ENCODE results near the gene FGF11.

The FGF11 gene

DNA sequence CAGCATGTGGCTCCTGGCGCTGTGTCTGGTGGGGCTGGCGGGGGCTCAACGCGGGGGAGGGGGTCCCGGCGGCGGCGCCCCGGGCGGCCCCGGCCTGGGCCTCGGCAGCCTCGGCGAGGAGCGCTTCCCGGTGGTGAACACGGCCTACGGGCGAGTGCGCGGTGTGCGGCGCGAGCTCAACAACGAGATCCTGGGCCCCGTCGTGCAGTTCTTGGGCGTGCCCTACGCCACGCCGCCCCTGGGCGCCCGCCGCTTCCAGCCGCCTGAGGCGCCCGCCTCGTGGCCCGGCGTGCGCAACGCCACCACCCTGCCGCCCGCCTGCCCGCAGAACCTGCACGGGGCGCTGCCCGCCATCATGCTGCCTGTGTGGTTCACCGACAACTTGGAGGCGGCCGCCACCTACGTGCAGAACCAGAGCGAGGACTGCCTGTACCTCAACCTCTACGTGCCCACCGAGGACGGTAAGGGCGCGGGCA lies 31.0 kb upstream of the FGF11 start:
- no peak for DNase-seq (ENCODE audit: low read depth in 2 of 2)

DNA sequence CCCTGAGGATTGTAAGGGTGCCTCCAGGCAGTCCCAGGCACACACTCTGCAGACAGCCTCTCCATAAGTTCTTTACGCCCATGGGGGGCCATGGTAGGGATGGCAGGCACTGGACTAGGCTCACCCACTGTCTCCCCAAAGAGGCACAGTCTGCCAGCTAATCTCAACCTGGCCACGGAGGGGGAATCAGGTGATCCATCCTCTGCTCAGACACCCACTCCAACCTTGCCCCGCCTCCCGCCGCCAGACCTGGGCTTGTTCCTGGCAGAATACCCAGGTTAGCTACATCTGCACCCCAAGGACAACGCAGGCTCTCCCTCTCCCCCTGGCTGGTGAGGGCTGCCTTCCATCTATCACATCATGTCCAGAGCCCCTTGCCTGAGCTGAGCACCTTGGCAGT lies 30.4 kb upstream of the FGF11 start:
- no peak for DNase-seq (ENCODE audit: low read depth in 2 of 2)

DNA sequence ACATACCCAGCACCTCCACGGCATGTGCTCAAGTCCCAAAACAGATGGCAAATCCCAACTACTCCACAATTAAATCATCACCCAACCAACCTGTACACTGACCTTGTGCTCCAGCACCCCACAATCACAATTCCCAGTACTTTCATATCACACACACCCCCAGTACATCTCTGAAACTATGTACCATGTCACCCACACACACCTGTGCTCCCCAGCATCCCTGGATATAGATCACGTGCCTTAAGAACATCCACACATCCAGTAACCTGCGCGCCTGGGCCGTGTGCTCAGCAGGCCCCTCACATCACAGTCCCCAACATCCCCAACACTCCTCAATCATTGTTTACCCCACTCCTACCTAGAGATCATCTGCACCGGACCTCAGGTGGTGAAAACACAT lies 29.6 kb upstream of the FGF11 start:
- DNase-seq (ENCODE audit: low read depth in 2 of 2): no peak

DNA sequence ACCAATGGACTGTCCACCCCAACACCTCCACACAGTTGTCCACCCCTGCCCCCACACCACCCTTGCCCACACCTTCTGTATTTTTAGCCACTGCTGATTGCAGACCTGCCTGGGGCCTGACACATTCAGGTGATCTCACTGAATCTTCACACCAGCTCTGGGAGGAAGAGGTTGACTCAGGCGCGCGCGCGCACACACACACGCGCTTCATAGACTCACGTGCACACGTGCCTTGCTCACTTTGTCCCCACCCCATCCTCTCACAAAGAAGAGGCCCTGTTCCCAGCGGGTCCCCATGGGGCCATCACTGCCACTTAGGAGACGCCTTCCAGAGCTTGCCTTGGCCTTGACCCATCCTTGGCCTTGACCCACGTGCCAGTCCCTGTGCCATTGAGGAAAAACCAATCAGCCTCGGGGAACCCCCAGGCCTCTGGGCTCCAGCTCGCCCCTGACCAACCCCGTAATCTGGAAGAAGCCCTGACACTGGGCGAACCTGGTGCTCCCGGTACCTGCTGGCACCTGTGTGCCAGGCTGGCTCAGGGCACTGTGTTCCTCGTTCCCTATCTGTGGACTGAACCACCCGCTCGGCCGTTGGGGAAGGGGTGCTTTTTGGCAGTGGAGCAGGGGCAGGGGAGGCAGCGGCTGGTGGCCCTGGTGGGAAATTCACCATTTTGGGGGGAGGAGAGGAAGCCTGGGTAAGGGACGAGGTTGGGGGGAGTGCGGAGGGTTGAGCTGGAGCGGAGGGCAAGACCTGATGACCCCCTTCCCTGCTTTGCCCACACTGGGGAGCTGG lies 28.5 kb upstream of the FGF11 start:
- no peak for DNase-seq (ENCODE audit: low read depth in 2 of 2)

DNA sequence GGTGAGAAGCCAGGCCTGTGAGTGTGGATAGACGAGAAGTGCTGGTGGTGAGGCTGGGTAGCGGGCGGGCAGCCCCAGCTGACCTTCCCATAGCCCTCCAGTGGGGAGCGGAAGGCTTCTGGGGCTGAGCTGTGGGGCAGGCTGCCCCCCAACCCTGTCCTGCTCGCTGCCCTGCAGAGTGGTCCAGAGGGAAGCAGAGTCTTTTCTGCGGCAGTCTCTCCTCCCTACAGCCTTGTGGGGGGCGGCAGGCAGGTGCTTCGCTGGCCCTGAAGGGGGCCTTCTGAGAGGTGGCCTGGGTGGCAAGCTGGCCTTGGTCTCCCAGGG lies 27.9 kb upstream of the FGF11 start:
- DNase-seq (ENCODE audit: low read depth in 2 of 2): no peak

DNA sequence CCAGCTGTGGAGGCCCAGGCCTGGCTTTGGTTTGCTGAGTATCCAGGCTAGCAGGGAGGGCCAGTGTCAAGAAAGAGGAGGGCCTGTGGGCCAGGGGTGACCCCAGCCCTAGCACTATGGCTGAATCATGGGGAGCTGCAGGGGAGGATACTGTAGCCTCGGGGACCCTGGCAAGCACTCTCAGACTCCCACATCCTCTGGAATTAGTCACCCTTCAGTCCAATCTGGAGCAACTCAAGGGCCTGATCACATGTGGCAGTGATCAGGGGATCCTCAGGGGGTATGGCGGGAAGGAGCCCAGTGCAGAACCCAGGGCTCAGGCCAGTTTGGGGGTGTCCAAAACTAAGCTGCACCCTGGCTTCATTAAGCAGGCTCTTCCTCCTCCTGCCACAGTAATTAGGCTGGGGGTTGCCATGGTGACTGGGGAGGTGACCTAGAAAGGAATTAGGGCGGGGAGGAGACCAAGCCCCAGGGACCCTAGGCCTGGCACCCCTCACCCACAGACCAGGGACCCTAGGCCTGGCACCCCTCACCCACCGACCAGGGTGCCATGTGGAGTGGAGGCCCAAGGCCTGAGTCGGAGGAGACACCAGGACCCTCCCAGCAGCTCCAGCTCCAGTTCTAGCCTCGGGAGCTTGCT lies 25.8 kb upstream of the FGF11 start:
- DNase-seq (ENCODE audit: low read depth in 2 of 2): no peak

DNA sequence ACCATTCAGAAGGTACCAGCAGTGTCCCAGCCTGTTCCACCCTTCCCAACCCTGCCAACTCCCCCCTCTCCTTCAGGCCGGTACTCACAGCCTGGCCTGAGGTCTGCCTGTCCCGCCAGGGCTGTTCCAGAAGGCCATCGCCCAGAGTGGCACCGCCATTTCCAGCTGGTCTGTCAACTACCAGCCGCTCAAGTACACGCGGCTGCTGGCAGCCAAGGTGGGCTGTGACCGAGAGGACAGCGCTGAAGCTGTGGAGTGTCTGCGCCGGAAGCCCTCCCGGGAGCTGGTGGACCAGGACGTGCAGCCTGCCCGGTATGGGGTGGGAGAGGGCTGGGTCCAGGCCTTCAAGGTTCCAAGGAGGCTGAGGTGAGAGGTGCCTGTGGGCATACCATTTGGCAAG lies 24.5 kb upstream of the FGF11 start:
- DNase-seq (ENCODE audit: low read depth in 2 of 2): no peak

DNA sequence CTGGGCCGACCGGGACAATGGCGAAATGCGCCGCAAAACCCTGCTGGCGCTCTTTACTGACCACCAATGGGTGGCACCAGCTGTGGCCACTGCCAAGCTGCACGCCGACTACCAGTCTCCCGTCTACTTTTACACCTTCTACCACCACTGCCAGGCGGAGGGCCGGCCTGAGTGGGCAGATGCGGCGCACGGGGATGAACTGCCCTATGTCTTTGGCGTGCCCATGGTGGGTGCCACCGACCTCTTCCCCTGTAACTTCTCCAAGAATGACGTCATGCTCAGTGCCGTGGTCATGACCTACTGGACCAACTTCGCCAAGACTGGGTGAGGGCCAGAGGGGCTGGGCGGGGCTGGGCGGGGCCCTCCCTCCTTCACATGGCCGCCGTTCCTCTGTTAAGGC lies 23.5 kb upstream of the FGF11 start:
- DNase-seq (ENCODE audit: low read depth in 2 of 2): no peak

DNA sequence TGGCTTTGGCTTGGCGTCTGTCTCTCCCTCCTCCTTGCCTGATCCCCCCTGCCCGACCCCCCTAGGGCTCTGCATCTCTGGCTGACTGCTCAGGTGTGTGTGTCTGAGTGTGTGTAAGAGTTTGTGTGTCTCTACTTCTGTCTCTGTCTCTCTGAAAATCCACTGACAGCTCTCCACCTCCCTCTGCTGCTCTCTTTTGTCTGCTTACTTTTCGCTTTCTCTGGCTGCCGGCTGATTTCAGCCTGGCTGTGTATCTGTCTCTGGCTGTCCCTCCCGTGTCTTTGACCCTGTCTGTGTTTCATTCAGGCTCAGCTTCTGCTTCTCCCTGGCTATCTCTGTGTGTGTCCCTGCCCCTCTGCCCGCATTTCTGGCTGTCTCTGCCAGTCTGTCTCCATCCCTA lies 23.0 kb upstream of the FGF11 start:
- DNase-seq (ENCODE audit: low read depth in 2 of 2): no peak

DNA sequence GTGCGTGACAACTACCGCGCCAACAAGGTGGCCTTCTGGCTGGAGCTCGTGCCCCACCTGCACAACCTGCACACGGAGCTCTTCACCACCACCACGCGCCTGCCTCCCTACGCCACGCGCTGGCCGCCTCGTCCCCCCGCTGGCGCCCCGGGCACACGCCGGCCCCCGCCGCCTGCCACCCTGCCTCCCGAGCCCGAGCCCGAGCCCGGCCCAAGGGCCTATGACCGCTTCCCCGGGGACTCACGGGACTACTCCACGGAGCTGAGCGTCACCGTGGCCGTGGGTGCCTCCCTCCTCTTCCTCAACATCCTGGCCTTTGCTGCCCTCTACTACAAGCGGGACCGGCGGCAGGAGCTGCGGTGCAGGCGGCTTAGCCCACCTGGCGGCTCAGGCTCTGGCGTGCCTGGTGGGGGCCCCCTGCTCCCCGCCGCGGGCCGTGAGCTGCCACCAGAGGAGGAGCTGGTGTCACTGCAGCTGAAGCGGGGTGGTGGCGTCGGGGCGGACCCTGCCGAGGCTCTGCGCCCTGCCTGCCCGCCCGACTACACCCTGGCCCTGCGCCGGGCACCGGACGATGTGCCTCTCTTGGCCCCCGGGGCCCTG lies 22.2 kb upstream of the FGF11 start:
- no peak for DNase-seq (ENCODE audit: low read depth in 2 of 2)

DNA sequence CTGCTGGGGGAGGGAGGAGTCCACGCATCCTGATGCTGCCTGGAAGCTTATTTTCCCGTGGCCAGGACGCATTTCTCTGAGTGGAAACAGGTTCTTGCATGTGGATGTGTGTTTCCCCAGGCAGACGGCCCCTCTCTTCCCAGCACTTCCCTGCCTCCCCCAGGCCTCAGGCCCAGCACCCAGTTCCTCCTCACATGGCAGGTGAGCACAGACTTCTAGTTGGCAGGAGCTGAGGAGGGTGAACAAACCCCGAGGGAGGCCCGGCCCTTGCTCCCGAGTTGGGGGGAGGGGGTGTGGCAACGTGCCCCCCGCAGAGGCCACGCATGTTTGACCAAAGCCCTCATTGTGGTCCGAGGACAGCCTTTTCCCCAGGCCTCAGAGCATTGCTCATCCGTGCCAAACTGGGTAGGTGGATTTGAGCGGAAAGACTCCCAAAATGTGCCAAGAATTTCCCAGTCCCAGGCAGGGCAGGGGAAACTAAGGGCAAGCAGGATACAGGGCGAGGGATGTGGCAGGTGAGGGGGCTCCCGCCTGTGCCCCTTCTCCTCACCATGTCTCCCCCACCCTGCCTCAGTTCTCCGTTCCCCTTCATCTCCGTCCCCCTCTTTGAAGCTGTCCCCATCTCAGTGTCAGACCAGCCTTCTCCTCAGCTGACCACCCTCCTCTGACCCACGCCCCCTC lies 20.7 kb upstream of the FGF11 start:
- no peak for DNase-seq (ENCODE audit: low read depth in 2 of 2)

DNA sequence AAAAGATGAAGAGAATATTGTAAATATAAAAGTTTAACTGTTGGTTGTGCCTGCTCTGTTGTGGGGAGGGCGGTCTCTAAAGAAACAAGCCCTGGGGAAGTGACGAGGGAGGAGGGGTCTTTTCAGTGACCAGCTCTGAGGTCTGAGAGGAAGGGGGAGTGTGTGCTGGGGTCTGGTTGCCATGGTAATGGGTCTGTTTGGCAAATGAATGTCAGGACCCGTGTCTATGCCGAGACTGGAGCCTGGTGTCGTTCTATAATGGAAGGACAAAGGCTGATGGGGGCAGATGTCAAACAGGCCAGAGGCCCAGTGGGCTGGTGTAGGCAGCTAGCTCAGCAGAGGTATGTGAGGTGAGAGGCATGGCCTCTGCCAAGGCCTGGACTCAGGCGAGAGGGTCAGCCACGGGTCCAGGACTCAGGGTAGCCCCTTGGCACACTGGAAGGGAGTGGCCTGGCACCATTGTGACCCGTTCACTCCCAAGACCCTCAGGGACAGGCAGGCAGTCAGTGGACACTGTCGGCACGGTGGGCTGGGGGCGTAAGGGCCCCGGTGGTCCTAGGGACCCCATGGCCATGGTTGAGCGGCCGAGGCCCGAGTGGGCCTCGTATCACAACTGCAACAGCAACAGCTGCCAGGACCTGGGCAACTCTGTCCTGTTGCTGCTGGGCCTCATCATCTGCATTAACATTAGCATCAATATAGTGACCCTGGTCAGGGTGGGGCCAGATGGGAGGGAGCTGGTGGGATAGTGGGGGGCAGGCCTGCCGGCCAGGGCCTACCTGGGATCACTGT lies 19.3 kb upstream of the FGF11 start, which contains the start of gene SPEM1:
TSS of gene SPEM1 (plus strand) at position 506 of the 792 bp plus-strand sequence. CDS start at position 567, 61 bp downstream.
- no peak for DNase-seq (ENCODE audit: low read depth in 2 of 2)

DNA sequence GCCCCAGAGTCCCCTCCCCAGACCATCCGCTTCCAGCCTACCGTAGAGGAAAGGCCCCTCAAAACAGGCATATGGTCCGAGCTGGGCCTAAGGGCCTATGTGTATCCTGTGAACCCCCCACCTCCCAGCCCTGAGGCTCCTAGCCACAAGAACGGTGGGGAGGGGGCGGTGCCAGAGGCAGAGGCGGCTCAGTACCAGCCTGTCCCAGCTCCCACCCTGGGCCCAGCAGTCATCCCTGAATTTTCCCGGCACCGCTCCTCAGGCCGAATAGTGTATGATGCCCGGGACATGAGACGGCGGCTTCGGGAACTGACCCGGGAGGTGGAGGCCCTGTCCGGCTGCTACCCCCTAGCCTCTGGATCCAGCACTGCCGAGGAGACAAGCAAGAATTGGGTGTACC lies 18.1 kb upstream of the FGF11 start:
- no peak for DNase-seq (ENCODE audit: low read depth in 2 of 2)

DNA sequence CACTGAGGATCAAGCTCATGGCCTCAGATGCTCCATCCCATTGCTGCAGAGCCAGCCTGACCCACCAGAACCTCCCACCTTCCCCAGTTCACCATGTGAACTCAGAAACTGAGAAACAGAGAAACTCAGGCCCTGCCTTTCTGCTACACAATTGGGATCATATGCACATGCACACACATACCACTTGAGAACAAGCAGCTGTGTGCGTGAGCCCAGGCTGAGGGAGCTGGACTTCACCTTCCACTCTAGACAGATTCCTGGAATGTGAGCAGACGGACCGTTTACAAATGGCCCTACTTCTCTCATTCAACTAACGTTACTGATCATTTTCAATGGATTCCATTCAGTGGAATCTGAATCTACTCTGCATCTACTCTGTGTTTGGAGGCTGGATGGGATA lies 15.6 kb upstream of the FGF11 start:
- no peak for DNase-seq (ENCODE audit: low read depth in 2 of 2)

DNA sequence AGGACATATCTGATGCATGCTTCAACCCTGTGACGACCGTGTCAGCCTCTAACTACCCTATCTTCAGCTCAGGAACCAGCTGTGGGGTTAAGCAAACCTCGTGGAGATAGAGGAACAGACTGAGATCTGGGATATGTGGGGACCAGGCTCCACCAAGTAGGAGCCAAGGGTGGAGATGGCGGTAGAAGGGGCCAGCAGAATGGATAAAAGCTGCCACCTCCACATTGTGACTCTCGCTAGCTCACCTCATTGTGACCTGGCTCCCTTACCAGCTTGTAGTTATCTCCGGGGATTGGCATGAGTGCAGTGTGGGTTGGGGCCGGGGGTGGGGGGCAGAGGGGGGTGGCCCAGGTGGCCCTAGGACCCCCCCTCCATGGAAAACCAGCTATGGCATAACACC lies 14.0 kb upstream of the FGF11 start, which contains the start of gene SPEM2:
TSS of gene SPEM2 (plus strand) at position 301 of the 400 bp plus-strand sequence. CDS start at position 374, 73 bp downstream.
- DNase-seq (ENCODE audit: low read depth in 2 of 2): no peak

DNA sequence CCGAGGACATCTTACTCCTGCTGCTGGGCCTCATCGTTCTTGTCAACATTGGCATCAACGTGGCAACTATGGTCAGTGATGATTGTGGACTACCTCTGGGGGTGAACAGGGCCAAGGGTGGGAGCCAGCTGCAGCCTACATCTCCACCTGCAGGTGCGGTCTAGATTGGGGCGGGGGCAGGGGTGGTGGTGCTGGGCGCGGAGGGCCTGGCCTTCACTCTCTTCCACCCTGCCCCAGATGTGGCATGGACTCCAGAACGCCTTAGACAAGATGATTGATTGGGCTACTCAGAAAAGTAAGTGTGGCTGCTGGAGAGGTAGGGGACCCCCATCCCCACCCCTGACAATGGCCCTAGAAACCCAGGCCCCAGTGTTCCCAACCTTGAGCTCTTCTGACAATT lies 13.6 kb upstream of the FGF11 start:
- DNase-seq (ENCODE audit: low read depth in 2 of 2): no peak

DNA sequence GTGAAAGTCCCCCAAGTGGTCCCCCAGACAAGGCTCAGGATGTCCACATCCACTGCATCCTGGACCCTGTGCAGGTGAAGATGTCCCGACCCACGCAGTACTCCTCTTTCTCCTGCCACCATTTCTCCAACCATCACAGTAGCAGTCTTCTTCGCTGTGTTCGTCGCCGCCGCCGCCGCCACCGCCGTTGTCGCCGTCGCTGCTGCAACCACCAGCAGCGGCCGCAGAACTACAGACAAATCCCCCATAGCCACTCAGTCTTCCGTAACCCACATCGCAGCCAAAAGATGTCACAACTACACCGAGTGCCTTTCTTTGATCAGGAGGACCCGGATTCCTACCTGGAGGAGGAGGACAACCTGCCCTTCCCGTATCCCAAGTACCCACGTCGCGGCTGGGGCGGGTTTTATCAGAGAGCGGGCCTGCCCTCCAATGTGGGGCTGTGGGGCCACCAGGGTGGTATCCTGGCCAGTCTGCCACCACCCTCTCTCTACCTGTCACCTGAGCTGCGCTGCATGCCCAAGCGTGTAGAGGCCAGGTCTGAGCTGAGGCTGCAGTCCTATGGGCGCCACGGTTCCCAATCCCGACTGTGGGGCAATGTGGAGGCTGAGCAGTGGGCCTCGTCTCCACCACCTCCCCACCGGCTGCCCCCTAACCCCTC lies 13.0 kb upstream of the FGF11 start:
- DNase-seq (ENCODE audit: low read depth in 2 of 2): no peak

DNA sequence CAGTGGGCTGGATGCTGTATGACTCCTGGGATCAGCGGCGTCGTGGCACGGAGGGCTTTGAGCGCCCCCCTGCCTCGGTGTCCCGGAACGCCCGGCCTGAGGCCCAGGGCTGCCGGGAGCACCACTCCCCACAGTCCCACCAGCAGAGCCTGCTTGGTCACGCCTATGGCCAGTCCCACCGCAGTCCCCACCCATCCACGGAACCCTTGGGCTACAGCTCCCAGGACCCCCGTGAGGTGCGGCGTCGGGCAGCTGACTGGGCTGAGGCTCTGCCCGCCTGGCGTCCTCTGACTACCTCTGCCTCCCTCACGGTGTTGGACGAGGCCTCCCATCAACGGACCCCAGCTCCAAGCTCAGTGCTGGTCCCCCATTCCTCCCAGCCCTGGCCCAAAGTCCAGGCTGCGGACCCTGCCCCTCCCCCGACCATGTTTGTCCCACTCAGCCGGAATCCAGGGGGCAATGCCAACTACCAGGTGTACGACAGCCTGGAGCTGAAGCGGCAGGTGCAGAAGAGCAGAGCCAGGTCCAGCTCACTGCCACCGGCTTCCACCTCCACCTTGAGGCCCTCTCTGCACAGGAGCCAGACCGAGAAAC lies 12.3 kb upstream of the FGF11 start:
- no peak for DNase-seq (ENCODE audit: low read depth in 2 of 2)

DNA sequence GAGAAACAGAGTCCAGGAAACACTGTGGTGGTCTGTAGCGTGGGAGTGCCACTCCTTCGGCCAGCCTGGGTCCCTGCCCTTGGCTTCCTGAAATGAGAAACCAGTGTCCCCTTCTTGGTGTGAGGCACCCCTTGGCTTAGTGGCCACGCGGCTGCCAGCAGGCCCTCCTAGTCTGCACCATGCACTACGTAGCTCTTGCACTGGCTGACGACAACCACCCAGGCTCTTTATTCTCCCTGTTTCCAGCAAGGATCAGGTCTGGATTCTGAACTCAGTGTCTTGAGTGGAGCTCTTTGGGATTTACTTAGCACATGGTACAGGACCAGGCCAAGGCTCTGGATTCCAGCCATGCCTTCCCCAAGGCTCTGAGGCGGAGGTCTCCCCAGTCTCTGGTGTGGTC lies 11.8 kb upstream of the FGF11 start:
- DNase-seq (ENCODE audit: low read depth in 2 of 2): no peak

DNA sequence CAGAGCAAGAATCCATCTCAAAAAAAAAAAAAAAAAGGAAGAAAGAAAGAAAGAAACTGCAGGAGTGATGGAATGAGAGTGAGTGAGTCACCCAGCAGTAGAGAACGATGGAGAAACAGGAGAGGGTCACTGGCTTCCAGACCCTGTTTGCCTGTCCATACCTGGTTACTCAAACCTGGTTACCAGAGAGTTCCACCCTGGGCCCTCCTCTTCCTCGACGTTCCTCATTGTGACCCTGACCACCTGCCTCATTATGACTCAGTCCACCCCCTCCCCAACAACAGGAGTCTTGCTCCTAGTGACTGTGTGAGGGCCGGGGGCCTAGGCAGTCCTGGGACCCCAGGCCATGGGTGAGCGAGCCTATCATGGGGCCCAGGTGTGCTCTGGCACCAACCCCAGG lies 10.8 kb upstream of the FGF11 start, which contains the start of gene SPEM3:
TSS of gene SPEM3 (plus strand) at position 301 of the 400 bp plus-strand sequence. CDS start at position 347, 46 bp downstream.
- DNase-seq (ENCODE audit: low read depth in 2 of 2): no peak

DNA sequence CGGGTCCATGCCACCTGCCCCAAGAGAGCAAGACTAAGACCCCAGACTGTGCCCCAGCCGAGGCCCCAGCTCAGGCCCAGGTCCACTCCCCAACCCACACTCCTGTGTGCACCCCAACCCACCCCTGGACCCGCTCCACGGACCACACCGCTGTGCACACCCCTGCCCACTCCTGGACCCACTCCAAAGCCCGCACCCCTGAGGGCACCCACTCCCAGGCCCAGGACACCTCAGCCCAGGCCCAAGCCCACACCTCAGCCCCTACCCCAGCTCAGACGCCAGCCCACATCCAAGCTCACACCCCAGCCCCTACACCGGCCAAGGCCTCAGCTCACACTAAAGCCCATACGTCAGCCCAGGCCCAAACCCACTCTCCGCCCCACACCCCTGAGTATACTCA lies 9.6 kb upstream of the FGF11 start:
- no peak for DNase-seq (ENCODE audit: low read depth in 2 of 2)

Measured in stimulated activated CD4-positive, alpha-beta T cell treated with anti-CD3 and anti-CD28 coated beads, Interleukin-15, amount 100 ng/mL, for 48 hours (primary cell).